ENCODE data around the gene ASIC1.
A peak's percentile ranks its signal among the peaks of the same experiment; 100 is the strongest.
"Not testable (repeated sequence)": the region's sequence is repeated elsewhere in the genome, so short reads cannot be mapped to it uniquely, and the experiment has no call there.

ASIC1 gene

GRCh38 chr12:50057000-50057841 is at the start of gene ASIC1:
ASIC1 (plus strand) TSS chr12:50057596; CDS start chr12:50058767, 1,171 bp downstream.
- no peak for DNase-seq (ENCODE audit: low read depth)

- no peak for DNase-seq (ENCODE audit: low read depth)
Observed at GRCh38 chr12:50013361-50014147, 43.8 kb upstream of the ASIC1 start.

GRCh38 chr12:50014342-50014741 is 43.1 kb upstream of the ASIC1 start:
- DNase-seq (ENCODE audit: low read depth) = no peak

- no peak for DNase-seq (ENCODE audit: low read depth)
Observed at GRCh38 chr12:50016501-50017475, 40.6 kb upstream of the ASIC1 start.

- DNase-seq (ENCODE audit: low read depth) = no peak
Observed at GRCh38 chr12:50017641-50018040, 39.8 kb upstream of the ASIC1 start.

GRCh38 chr12:50018154-50018553 is 39.2 kb upstream of the ASIC1 start:
- no peak for DNase-seq (ENCODE audit: low read depth)

GRCh38 chr12:50018968-50019367 is 38.4 kb upstream of the ASIC1 start:
- no peak for DNase-seq (ENCODE audit: low read depth)

GRCh38 chr12:50019524-50019923 is 37.9 kb upstream of the ASIC1 start:
- DNase-seq (ENCODE audit: low read depth) = no peak

- no peak for DNase-seq (ENCODE audit: low read depth)
Observed at GRCh38 chr12:50021031-50021430, 36.4 kb upstream of the ASIC1 start.

- no peak for DNase-seq (ENCODE audit: low read depth)
Observed at GRCh38 chr12:50022903-50023302, 34.5 kb upstream of the ASIC1 start.

- no peak for DNase-seq (ENCODE audit: low read depth)
Observed at GRCh38 chr12:50024227-50024626, 33.2 kb upstream of the ASIC1 start.

GRCh38 chr12:50024805-50025186 is 32.6 kb upstream of the ASIC1 start:
- no peak for DNase-seq (ENCODE audit: low read depth)

GRCh38 chr12:50025187-50026059 is 32.0 kb upstream of the ASIC1 start, which contains the start of gene RACGAP1:
RACGAP1 (minus strand) TSS chr12:50025494; CDS start chr12:50016715, 8,779 bp downstream.
- peak; percentile 85 for DNase-seq (ENCODE audit: low read depth)

- DNase-seq (ENCODE audit: low read depth) = no peak
Observed at GRCh38 chr12:50026691-50027090, 30.7 kb upstream of the ASIC1 start.

GRCh38 chr12:50030449-50030848 is 26.9 kb upstream of the ASIC1 start:
- not testable (repeated sequence) for DNase-seq (ENCODE audit: low read depth)

GRCh38 chr12:50032515-50032853 is 24.9 kb upstream of the ASIC1 start:
- no peak for DNase-seq (ENCODE audit: low read depth)

- DNase-seq (ENCODE audit: low read depth) = no peak
Observed at GRCh38 chr12:50032854-50033581, 24.4 kb upstream of the ASIC1 start.

GRCh38 chr12:50038336-50038735 is 19.1 kb upstream of the ASIC1 start:
- no peak for DNase-seq (ENCODE audit: low read depth)

GRCh38 chr12:50039151-50039835 is 18.1 kb upstream of the ASIC1 start:
- DNase-seq (ENCODE audit: low read depth) = peak; percentile 82

- no peak for DNase-seq (ENCODE audit: low read depth)
Observed at GRCh38 chr12:50040657-50041056, 16.7 kb upstream of the ASIC1 start.
